Raji (cell line): Measurements from ENCODE around the gene ENTPD8.

Experiments used
- POLR2A ChIP-seq: IDR thresholded peaks from 2 replicates; pipeline ENCODE4 v1.6.1; 2011; ENCODE audit warnings: low read depth, low read length, control low read depth; ENCODE audit not compliant: insufficient read depth

The ENTPD8 gene

DNA sequence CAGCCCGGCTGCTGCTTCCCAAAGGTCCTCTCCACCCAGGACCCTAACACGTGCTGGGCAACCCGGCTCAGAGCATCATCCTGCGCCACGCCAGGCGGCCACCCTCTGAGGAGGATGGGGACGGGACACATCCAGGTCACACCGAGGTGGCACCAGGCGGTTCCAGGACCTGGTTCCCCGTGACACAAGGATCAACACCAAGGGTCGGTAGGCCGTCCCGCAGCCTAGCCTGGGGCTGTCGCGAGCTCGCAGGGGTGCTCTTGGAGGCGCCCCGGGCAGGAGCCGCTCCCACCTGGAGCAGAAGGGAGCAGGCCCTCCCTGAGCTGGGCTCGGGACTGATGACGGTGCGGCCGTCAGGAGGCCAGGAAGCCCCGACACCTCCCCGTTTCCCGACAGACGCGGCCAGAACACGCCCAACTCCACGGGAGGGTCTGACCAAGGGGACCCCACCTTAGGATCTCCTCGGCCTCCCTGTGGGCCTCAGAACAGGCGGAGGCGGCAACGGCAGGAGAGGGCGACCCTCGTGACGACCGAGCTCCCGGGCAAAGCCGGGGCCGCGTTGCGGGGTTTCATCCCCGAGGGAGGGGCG, 24.5 kb downstream of the ENTPD8 start:
- no peak for TF ChIP-seq POLR2A

DNA sequence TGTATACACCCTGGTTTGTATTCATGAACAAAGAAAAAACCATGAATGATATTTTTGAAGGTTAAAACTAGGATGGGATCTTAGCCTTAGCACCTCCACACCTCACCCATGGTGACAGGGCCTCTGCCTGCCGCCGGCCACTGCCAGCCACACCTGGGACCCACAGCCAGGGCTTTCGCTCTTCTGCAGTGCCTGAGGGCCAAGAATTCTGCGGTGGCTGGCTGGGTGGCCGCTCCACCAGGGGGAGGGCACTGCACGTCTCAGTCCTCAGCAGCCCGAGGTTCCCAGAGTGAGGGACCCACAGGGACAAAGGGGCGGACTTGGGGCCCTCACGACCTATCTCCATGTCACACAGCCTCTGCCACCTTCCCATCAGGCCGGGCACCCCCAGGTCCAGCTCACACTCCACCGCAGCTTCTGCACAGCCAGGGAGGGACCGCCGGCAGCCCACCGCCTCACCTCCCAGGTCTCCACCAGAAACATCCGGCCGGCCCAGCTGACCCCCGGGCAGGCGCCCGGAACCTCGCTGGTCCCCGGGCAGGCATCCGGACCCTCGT, 25.1 kb downstream of the ENTPD8 start:
- no peak for TF ChIP-seq POLR2A

DNA sequence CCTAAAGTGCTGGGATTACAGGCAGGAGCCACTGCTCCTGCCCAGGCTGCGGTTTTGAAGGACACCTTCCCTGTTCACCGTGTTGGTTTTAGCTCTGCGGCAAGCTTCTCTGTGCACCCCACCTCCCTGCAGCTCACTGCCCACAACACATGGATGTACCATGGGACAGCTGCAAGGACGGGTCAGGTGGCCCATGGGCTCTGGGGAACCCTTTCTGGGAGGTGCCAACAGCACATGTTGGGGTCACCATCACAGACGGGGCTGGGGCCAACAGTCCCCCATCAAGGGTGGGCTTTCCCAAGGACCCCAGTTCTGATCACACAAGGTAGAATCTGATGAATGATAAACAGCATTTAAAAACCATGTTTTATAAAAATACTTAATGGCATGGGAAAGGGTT, 25.7 kb downstream of the ENTPD8 start:
- no peak for TF ChIP-seq POLR2A

DNA sequence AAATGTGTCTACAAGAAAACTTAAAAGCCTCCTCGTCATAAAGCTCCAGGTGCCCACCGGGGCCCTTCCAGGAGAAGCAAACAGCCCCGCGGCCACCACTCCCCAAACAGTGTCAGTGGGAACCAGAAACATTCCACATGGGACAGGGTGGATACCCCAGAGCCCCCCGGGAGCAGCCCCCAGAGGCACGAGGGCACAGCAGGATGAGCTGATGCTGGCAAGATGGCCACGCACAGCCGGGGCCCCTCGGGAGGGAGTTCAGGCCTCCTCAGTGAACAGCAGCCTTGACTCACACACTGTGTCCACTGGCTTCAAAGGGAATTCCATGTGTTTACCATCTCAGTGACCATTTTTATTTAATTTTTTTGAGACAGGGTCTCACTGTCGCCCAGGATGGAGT, 28.7 kb downstream of the ENTPD8 start:
- no peak for TF ChIP-seq POLR2A

DNA sequence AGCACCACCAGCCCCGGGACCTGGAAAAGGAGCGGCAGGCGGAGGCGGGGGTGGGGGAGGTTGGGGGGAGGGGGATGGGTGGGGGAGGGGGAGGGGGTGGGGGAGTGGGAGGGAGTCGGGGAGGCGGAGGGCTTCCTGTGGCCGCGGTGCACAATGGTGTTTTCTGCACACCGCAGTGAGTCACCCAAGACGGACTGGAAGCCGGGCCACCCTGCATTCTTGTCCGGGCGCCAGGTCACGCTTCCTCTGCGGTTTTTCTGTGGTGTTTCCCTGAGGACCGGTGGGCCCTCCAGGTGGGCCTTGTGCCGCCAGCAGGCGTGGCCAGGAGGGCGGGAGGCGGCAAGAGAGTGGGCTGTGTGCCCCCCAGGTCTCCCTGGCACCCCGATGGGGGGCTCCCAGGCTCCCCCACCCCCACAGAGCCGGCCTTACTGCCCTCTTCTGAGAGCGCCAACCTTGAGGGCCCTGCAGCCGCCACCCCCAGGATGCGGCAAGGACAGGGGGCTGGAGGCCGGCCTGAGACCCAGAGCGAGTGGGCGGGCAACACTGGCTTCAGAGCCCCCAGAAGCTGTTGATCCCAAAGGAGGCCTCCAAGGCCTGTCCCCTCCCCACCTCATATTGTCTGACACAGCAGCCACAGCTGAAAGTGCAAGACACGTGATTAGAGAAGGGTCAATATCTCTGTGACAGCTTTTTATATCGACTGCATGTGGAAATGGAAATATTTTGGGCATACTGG, 29.3 kb downstream of the ENTPD8 start:
- TF ChIP-seq POLR2A, result no peak

DNA sequence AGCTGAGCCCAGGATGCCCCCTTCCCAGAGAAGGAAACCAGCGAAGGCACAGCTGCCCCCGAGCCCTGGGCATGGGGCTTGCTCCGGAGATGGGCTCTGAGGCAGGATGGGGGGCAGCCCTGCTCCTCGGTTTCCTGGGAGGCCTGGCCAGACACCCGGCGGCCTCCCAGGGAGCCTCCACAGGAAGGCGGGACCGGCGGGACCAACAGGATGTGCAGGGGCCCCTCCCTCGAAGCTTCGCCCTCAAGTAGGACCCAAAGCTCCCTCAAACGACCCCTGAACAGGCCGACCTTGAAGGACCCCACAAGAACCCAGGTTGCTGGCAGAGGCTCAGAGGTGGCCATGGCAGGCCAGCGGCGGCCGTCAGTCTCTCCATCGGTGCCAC, 29.9 kb downstream of the ENTPD8 start:
- TF ChIP-seq POLR2A, result no peak

DNA sequence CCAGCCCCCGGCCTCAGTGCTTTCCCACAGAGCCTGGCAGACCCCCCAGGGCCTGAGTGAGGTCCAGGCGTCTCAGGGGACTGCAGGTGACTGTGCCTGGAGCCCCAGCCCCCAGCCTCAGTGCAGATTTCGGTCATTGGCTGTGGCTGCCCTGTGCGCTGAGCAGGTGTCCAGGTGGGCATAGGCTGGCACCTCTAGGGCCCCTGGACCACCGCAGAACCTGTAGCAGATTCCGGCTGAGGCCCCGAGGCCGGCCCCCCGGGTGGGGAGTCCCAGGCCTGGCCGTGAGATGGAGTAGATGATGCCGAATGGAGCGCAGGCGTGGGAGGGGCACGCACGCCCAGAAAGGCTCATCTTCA, 30.3 kb downstream of the ENTPD8 start:
- TF ChIP-seq POLR2A, result no peak

DNA sequence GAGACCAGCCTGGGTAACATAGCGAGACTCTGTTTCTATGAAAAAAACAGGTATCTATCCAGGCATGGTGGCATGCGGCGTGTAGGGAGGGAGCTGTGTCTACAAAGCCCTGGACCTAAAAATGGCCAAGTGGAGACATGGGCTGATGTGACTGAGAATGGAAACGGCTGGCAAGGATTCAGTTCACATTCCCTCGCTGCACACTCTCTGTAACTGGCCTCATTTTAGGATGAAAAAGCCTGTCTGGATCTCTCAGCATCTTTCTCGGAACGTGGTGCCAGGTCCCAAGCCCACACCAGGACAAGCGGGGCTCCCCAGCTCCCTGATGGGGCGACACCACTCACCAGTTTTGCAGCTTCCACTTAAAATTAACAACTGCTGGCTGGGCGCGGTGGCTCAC, 31.6 kb downstream of the ENTPD8 start:
- TF ChIP-seq POLR2A, result no peak

DNA sequence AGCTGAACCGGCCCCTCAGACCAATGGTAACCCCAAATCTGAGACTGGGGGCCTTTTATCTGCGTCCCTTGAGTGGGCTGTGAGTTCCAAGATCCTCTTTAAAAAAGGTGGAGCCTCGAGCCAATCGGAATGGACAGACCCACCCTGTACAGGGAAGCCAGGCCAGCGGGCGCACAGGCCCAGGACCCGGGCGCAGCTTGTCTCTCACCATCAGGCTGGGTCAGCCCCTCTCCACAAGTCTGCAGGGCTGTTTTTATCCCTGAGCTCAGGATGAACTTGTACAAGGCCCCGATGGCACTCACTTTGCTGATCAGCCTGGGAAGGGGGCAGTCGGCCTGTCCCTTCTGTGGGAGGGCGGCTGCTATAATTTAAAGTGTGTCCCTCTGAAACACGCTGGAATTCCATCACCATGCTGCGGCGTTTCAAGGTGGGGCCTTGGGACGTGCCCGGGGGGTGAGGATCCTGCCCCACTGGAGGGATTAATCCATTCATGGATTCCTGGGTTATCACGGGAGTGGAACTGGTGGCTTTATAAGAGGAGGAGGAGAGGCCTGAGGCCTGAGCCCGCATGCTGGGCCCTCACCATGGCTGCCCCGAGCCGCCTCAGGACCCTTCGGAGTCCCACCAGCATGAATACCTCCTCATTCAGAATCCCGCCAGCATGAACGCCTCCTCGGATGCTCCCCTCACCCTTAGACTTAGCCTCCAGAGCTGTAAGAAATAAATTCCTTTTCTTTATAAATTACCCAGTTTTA, 32.3 kb downstream of the ENTPD8 start:
- TF ChIP-seq POLR2A, result no peak

DNA sequence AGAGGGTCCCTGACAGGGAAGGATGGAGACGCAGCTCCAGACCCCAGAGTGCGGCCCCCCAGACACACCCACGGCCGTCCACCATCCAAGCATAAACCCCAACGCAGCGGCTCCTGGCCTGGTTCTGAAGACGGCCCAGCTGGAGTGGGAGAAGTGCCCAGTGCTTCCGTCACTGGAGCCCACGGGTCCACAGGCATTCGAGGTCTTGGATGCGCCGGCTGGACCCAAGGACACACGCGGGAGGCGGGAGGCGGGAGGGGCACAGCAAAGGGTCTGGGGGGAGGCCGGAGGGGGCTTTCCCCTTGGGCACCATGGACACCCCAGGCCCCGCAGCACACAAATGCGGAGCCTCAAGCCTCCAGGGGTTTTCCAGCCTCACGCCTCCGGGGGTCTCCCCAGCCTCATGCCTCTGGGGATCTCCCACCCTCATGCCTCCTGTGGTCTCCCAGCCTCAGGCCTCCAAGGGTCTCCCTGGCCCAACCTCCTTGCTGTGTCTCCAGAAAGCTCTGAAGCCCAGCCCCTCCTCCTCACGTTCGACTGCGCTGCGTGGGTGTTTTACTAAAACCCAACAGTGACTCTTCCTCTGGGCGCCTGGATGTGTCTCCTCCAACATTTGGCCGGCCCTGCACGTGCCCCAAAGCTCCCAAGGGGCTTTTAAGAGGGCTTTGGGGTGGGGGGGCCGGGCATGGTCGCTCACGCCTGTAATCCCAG, 33.4 kb downstream of the ENTPD8 start:
- TF ChIP-seq POLR2A, result no peak

DNA sequence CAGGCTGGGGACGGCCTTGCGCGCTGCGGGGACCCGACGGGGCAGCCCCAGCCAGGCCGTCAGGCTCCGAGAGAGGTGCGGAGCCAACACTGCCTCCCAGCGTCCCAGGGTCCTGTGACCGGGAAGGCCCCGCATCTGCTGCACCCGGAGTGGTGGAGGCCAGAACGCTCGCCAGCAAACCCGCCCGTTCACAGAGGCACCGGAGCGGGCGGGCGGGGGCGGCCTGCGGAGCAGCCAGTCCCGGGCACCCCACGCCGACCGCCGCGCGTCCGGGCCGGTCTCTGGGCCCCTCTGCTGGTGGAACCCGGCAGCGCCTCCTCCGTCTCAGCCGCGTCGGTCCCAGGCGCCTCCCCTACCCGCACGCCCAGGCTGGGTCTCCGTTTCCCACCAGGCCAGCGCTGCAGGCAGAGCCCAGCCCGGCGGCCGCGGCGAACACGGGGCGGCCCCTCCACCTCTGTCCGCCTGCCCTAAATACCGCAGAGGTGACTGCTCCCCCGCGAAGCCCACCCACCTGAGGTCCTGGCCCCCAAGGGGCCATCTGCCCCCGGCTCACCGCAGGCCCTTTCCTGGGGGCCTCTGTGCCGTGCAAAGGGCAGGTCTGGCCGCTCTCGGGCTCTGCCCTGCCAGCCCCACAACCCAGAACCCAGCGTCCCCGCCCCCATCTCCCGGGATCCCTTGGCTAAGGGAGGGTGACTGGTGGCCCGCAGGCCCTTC, 34.1 kb downstream of the ENTPD8 start:
- TF ChIP-seq POLR2A, result no peak

DNA sequence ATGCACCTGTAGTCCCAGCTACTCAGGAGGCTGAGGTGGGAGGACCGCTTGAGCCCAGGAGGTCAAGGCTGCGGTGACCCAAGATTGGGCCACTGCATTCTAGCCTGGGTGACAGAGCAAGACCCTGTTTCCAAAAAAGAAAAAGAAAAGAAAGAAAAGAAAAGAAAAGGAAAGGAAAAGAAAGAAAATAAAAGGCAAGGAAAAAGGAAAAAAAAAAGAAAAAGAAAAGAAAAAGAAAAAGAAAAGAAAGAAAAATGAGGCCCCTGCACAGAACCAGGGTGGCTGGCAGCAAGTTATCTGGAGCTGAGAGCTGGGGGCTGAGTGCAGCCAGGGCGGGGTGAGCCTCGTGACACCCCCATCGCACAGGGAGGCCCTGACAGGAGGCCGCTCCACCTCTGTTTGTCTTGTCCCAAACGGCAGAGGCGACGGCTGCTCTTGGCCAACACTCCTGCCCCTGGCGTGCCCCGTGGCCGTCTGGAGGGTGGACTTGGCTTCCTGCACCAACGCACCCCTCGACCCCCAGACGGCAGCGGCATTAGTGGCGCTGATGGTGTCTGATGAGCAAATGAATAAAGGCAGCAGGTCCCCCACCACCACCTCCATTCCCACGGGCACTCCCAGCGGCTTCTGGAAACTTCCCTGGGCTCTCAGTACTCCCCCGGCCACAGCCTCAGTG, 34.9 kb downstream of the ENTPD8 start:
- no peak for TF ChIP-seq POLR2A

DNA sequence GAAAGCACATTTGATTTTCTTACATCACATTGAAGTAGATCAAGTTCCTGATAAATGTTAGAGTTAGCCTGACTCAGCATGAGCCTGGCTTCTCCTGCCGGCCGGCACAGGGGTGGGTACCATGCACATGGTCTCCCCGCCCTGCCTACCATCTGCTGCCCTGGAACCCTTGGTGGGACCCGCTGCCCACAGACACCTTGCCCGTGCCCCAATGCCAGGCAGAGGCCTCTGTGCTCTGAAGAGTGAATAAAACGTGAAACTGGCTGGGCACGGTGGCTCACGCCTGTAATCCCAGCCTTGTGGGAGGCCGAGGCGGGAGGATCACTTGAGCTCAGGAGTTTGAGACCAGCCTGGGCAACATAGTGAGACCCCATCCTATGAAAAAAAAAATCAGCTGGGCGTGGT, 35.5 kb downstream of the ENTPD8 start:
- TF ChIP-seq POLR2A, result no peak

DNA sequence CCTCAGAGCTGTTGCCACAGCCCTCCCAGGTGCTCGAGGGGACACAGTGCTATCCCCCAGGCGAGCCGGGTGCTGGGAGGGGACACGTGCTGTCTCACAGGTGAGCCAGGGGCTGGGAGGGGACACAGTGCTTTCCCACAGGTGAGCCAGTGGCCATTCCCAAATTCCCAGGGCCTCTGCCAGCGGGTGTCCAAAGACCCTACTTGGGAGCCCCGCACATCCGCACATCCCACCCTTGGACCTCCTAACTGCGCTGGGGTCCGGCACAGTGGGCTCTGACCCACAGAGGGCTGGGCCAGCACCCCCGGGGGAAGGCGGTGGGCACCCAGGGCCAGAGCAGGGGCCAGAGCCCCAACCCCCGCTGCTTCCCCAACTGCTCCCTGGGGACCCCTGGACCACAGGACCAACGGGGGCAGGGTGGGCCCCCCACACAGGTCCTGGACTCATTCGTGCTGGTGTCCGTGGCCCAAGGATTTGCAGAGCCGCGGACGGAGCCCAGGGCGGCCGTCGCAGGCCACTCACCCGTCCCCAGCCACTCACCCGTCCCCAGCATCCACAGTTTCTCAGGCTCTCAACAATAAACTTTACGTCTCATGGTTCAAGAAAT, 36.1 kb downstream of the ENTPD8 start:
- no peak for TF ChIP-seq POLR2A
